Suppressor macrophage (primary cell): ENCODE measurements around the gene AK3.
"Not testable (repeated sequence)": the region's sequence is repeated elsewhere in the genome, so short reads cannot be mapped to it uniquely, and the experiment has no call there.

Experiments used
- DNase-seq, 4 experiments: peaks; one replicate each; pipeline ENCODE4 v3.0.0-alpha.2; 2020 to 2022
- total RNA-seq, 17 experiments: gene quantifications; one replicate each; lab custom pipeline; 2026; ENCODE audit warnings: mixed read lengths in 6 of 17, inconsistent platforms in 3 of 17; lab: John Stamatoyannopoulos, UW

AK3 gene
- total RNA-seq, result 30.2 to 92.0 (median 58.5) reads per million in 17 experiments

DNA sequence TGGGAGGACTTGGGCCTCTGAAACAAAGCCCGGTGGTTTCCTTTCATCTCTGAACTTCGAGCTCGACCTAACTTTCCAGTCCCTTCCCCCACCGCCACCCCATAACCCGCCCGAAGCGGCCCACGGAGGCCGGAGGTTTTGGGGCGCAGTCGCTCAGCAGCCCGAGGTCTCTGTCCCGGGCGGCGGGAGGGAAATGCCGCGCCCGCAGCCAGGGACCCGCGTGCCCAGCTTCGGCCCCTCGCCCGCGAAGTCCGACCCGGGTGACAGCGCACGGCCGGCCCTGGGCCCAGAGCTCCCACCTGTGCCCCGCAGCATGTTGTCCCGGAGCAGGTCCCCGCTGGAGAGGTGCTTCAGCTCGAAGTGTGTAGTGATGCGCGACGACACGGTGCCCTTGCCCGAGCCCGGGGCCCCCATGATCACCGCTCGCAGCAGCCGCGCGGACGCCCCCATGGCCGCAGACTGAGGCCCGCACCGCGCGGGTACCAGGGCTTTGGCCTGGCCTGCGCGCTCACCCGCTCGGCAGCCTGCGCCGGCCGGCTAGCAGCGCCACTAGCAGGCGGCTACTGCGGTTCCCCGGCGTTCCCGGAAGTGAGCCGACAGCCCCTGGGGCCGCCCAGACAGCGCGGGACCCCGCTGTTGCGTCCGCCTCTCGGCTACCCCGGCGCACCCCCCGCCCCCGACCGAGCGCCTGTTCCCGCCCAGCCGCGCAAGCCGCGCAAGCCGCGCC is at the start of gene AK3:
Gene AK3, minus strand, starts transcription at position 565 of the 727 bp plus-strand sequence. Its CDS starts 115 bp downstream, at position 450.
- peak; percentile 80 to 94 (median 88) for DNase-seq

DNA sequence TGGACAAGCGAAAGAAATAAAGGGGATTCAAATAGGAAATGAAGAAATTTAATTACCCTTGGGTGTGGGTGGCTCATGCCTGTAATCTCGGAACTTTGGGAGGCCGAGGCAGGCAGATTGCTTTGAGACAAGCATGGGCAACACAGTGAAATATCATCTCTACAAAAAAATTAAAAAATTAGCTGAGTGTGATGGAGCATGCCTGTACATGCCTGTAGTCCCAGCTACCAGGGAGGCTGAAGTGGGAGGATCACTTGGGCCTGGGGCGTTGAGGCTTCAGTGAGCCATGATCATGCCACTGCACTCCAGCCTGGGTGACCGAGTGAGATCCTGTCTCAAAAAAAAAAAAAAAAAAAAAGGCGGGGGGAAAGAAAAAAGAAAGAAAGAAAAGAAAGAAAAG is 47.7 kb upstream of the AK3 start:
- DNase-seq, result no peak

GRCh38 chr9:4787876-4788275 is 46.9 kb upstream of the AK3 start:
- DNase-seq, result no peak

DNA sequence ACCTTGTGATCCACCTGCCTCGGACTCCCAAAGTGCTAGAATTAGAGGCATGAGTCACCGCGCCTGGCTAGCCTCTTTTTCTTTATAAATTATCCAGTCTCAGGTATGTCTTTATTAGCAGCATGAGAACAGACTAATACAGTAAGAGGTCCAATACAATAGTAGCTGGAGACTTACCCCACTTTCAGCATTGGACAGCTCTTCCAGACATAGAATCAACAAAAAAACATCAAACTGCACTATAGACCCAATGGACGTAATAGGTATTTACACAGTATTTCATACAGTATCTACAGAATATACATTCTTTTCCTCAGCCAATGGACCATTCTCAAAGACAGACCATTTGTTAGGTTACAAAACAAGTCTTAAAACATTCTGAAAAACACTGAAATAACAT is 45.6 kb upstream of the AK3 start:
- no peak for DNase-seq

DNA sequence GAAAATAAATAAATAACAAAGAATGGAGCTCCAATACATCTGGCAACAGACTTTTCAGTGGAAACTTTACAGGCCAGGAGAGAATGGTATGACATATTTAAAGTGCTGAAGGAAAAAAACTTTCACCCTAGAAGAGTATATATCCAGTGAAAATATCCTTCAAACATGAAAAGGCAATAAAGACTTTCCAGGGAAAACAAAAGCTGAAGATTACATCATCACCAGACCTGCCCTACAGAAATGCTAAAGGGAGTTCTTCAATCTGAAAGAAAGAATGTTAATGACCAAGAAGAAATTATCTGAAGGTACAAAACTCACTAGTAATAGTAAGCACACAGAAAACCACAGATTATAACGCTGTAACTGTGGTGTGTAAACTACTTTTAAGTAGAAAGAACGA is 43.4 kb upstream of the AK3 start:
- no peak for DNase-seq

DNA sequence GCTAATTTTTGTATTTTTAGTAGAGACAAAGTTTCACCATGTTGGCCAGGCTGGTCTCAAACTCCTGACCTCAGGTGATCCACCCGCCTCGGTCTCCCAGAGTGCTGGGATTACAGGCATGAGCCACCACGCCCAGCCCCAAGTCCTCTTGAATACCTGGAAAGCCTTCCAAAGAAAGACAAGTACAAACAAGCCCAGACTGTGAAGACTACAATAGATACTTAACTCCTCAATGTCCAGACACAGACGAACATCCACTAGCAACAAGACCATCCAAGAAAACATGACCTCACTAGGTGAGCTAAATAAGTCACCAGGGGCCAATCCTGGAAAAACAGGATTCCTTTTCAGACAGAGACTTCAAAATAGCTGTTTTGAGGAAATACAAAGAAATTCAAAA is 42.2 kb upstream of the AK3 start:
- DNase-seq, result not testable (repeated sequence)

GRCh38 chr9:4781408-4781807 is 40.4 kb upstream of the AK3 start:
- DNase-seq, result peak in 1 of 4 experiments; percentile 13

DNA sequence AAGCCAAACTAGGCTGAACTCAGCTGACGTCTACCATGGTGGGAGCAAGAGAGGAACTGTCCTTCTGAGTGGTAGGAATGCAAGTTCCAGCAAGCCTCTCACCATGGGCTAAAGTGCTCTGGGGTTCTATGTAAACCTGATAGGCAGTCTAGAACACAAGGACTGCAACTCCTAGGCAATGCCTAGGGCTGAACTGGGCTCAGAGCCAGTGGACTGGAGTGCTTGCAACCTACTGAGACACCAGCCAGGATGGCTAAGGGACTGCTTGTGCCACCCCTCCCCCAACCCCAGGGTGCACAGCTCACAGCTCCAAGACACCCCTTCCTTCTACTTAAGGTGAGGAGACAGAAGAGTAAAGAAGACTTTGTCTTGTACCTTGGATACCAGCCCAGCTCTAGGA is 39.6 kb upstream of the AK3 start:
- DNase-seq, result no peak

DNA sequence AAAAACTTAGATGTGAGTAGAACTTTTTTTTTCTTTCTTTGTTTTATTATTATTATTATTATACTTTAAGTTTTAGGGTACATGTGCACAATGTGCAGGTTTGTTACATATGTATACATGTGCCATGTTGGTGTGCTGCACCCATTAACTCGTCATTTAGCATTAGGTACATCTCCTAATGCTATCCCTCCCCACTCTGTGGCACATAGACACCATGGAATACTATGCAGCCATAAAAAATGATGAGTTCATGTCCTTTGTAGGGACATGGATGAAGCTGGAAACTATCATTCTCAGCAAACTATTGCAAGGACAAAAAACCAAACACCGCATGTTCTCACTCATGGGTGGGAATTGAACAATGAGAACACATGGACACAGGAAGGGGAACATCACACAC is 34.0 kb upstream of the AK3 start:
- DNase-seq, result not testable (repeated sequence)

- no peak for DNase-seq
Measured at GRCh38 chr9:4774209-4774608, 33.2 kb upstream of the AK3 start.

- no peak for DNase-seq
Measured at GRCh38 chr9:4771788-4772187, 30.8 kb upstream of the AK3 start.

GRCh38 chr9:4769321-4770080 is 28.5 kb upstream of the AK3 start:
- DNase-seq, result peak in 2 of 4 experiments; percentile 19 to 22

- no peak for DNase-seq
Measured at GRCh38 chr9:4768681-4769080, 27.7 kb upstream of the AK3 start.

- DNase-seq, result no peak
Measured at GRCh38 chr9:4764033-4764432, 23.0 kb upstream of the AK3 start.

DNA sequence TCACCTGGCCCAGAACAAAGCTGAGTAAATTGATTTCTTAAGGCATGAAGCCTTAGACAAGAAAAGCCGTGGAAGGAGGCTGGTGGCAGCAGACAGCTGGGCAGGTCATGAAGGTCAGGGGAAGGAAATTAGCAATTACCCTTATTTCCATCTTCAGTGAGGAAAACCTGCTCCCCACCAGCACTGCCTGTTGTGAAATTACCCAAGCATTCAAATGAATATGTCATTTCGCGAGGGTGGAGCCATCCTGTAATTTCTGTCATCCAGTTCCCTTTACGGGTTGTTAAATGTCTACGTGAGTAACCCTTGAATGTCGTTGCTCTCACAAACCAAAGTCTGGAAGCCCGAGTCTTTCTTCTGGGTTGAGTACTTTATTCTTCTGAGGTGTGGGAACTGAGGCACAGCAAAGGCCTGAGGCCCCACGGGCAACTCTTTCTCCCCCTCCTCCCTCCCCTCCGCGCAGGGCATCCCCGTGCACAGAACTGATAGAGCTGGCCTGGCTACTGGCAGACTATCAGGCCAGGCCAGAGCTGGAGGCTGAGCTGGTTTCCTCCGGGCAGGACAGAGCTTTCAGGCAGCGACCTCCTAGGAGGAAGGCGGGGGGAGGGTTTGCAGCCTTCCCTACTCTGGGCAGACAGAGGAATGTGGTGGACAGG is 22.0 kb upstream of the AK3 start:
- DNase-seq, result peak; percentile 74 to 89 (median 79)

DNA sequence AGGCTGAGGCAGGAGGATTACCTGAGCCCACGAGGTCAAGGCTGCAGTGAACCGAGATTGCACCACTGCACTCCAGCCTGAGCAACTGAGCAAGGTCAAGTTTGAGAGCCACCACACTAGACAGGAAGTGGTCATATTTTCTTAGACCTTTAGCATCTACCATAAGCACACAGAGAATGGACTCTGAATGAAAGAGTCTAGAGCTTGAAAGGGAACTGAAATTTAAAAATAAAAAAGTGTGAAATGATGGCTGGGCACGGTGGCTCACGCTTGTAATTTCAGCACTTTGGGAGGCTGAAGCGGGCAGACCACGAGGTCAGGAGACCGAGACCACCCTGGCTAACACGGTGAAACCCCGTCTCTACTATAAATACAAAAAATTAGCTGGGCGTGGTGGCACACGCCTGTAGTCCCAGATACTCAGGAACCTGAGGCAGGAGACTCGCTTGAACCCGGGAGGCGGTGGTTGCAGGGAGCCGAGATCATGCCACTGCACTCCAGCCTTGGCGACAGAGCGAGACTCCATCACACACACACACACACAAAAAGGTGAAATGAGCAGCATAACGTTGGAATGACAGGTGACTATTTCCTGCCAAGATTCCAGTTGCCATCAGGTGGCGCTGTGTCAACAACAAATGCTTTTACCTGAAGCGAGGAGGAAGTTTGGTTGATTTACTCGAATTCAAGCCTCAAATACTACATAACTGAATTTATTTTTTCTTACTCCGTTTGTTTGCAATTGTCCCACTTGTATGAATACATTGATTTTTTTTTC is 21.3 kb upstream of the AK3 start:
- DNase-seq, result peak; percentile 55 to 73 (median 64)

GRCh38 chr9:4760122-4760521 is 19.1 kb upstream of the AK3 start:
- peak; percentile 65 to 87 (median 82) for DNase-seq

GRCh38 chr9:4756420-4756819 is 15.4 kb upstream of the AK3 start:
- DNase-seq, result no peak

DNA sequence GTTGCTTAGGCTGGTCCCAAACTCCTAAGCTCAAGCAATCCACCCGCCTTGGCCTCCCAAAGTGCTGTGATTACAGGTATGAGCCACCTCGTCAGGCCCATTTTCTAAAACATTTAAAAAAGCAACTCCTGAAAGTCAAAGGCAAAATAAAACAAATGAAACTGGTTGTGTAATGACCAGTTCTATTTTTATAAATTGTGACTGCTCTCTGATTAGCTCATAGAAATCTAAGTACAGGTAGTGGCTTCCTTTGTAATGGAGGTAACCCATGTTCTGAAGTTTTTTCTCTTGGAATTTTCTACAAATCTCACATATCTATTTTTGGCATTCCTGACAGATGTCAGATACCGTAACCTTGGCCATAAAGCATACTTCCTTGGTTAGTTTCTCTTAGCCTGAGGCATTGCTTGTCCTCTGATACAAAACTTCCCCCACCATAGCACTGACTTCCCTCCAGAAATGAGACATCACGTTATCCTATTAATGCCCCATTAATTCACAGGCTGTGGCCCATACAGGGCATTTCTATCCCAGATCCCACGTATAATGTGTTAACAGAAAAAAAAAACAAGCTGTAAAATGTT is 14.1 kb upstream of the AK3 start:
- no peak for DNase-seq

DNA sequence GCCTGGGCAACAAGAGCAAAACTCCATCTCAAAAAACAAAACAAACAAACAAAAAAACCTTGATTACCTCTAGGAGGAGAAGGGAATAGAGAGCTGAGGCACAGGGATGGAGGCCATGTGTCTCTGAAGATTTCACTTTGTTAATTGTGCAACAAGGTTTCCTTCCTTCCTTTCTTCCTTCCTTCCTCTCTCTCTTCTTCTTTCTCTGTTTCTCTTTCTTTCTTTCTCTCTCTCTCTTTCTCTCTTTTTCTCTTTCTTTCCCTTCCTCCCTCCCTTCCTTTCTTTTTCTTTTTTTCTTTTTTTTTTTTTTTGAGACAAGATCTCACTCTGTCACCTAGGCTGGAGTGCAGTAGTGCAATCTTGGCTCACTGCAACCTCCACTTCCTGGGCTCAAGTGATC is 13.5 kb upstream of the AK3 start:
- DNase-seq, result not testable (repeated sequence)

DNA sequence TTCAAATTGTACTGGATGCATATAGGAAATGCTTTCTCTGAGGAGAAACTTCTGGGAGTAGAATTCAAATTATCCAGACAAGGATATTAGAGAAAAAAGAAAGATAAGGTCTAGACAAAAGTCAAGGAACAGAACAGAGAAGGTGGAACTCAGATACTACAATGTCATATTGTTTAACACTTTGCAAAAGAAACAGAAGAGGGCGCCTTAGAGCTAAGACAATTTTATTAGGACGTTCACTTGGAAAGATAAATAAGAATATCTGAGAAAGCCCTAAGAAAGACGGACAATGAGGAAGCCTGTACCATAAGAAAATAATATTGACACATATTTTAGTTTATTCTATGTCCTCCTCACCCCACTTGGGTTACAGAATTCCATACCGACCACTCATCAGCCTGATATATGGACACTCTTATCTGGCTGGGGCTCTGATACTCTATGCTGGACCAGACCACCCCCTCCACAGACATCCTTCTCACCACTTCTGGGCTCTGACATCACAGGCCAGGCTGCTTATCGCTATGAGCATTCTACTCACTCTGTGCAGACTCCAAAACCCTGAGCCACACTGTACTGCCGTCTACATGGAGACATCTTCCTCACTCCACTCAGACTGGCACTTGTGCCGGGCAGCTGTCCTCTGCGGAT is 9.1 kb upstream of the AK3 start:
- DNase-seq, result peak; percentile 21 to 80 (median 72)

DNA sequence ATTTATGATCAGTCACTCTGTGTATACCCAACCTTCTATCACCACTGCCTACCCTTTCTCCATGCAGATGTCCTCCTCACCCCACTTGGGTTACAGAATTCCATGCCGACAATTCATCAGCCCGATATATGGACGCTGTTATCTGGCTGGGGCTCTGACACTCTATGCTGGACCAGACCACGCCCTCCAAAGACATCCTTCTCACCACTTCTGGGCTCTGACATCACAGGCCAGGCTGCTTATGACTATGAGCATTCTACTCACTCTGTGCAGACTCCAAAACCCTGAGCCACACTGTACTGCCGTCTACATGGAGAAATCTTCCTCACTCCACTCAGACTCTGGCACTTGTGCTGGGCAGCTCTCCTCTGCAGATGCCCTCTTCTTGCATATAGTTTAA is 7.6 kb upstream of the AK3 start:
- no peak for DNase-seq
